A549 treated with AZD2906 at 1 μM for 4 hours (cell line): Measurements from ENCODE around the gene PKLR. TPM values are rescaled to one million over a fixed set of nuclear protein-coding genes. Genes with fewer than 3 reads are reported as not detected.

Experiments used
- total RNA-seq: library from RNA; stranded (reverse); fragments of 200-300 nt; extraction: Qiagen RNA extraction; gene quantifications from 5 replicates; pipeline ENCODE4 v1.2.3, GENCODE V29; 2022

Gene PKLR
- 0.02 TPM in 3 of 5 replicates, not detected in the others for total RNA-seq

DNA sequence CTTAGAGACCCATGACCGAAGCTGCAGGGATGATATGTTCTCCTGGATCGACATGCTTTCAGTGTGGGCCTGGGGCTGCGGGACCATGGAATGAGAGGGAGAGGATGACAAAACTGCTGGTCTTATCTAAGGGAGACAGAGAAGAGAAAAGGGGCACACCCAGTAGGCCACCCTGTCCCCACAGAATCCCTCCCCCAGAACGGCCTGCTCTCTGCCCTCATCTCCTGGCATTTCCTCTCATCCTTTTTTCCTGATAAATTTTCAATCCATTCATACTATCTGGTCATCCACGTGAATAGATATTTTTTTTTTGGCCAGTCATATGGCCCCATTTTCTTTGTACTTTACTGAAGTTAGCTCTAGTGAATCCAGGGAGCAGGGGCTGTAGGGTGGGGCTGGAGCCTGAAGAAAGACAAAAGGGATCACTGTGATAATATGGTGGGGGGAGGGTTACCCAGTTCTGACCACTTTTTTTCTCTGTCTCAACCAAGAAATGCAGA, at the start of gene PKLR:
PKLR (minus strand) TSS at position 97 of the 500 bp plus-strand sequence; CDS start at position 54, 43 bp downstream.

DNA sequence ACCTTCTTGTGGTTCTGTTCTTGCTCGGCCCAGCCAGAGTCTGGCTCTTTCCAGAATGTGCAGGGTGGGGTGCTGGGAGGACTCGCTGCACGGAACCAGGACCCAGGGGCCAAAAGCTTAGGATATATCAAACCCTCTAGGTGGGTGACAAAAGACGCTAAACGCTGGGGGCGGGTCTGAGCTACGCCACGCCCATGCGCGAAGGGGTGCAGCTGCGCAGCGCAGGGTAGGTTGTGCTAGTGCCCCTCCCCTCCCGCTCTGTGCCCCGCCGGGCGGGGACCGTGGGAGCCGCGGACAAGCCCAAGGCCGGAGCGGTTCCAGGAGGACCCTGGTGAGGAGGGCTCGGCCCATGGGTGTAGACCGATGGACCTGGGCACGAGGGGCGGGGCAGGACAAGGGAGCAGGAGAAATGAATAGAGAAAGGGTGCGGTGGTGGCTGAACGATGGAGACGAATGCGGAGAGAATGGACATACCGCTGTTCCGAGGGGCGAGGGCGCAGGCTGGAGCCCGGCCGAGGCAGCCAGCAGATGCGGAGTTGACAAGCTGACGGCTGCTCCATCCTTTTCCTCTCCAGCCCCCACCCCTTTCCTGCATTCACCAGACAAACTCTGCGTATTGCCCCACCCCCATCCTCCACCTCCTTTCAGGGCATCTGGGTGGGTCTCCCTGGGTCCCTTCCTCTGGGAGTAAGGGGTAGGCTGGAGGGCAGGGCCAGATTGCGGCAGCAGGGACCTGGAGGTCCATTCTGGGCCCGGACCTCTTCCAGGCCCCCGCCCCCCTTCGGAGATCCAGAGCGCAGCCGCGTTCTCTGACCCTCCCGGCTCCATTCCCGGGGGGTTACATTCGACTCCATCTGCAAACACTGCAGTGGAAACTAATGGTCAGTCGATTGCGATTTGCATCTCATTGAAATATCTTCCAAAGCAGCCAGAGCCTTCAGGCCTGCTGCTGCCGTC, 19.7 kb upstream of the PKLR start, which contains the start of gene RUSC1:
RUSC1 (plus strand) TSS at position 234 of the 957 bp plus-strand sequence. CDS start 880 bp downstream, outside the sequence.

DNA sequence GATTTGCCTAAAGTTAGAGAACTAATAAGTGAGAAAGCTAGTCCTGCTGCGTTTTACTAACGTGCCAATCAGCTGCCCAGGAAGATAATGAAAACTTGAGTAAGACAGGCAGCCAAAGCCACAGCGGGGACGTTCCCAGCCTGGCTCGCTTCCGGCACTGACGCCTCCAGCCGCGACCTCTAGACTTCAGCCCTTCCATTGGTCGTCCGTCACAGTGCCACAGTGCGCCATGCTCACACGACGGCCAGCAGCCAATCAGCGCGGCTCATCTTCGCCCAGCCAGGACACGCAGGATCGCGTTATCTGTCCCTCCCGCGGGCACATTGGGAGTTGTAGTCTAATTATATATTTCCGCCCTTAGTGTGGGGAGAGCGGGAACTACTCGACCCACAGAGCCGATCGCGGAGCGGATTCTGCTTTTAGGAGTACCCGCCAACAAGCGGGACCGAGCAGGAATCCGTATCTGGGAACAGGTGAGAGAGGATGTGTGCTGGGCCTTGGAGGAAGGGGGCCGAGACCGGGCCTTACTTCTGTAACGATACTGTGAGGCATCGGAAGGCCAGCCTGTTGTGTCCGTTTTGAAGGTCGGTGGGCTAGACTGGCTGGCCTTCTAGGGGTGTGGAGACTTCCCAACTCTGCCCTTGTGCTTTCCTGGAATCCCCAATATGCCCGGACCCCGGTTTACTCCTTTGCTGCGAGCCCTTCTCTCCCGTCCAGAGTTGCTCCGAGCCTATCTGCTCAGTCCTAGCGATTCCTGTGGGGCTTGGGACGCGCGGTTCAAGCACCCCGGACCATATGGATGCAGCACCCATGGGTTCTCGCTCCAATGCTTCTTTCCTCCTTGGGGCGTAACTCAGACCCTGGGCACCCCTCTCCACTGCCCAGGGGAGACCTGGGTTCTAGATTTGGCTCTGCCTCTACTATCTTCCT, 7.5 kb upstream of the PKLR start, which contains the start of gene FDPS:
FDPS (plus strand) TSS at position 374 of the 930 bp plus-strand sequence. CDS start 924 bp downstream, outside the sequence.

DNA sequence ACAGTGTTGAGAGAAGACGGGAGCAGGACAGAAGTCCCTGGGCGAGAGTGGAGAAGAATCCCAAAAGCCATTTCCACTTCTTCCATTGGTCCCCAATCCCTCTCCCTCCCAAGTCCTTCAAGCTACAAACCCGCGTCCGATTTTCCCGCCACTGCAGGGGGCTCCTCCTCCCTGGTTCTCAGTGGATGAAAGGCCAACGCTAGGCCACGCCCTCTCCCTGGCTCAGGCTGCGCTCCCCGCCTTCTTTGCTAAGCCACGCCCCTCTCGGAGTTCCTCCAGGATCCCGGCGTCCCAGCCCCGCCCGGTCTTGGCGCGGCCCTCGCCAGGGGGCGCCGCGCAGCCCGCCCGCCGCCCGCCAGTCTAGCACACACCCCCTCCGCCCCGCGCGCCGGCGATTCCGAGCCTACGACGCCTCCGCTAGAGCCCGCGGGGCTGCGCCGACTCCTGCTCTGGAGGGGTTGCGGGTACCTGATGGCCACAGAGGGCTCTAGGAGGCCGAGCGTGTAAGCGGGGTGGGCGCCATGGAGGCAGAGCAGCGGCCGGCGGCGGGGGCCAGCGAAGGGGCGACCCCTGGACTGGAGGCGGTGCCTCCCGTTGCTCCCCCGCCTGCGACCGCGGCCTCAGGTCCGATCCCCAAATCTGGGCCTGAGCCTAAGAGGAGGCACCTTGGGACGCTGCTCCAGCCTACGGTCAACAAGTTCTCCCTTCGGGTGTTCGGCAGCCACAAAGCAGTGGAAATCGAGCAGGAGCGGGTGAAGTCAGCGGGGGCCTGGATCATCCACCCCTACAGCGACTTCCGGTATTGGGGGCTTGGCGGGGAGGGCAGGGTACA, 24.0 kb downstream of the PKLR start, which contains the start of gene HCN3:
HCN3 (plus strand) TSS at position 394 of the 832 bp plus-strand sequence; CDS start at position 522, 128 bp downstream.

DNA sequence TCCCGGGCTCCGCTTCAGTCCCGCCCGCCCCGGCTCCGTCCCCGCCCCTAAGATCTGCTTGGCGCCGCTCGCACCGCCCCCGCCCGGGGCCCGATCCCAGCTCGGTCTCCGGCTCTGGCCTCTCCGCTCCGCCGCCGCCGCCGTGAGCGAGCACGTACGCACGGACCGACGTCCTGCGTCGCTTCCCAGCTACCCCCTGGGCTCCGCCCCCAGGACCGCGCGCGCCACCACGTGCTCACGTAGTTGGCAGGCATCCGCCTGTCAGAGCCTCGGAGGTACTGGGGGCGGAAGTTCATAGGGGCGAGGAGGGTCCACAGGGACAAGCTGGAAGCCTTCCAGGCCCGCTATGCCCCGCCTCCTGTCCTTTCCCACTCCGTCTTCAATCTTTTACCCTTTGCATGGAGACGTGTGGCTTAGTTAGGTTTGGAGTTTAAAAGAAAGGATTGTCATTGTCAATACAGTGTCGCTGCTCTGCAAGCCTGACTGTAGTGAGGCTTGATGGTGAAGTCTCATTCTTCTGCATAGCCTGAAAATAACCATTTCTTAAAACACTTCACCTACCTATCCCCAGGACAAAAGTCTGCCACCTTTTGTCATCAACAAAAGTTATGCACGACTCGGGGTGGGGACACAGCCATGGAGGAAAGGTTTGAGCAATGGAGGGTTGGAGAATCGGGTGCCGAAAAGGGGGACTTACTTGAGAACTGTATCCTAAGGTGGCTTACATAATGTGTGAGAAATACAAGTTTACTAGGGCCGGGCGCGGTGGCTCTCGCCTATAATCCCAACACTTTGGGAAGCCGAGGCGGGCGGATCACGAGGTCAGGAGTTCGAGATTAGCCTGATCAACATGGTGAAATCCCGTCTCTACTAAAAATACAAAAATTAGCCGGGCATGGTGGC, 27.6 kb downstream of the PKLR start, which contains the start of gene CLK2:
CLK2 (minus strand) TSS at position 162 of the 903 bp plus-strand sequence. CDS start 2,527 bp downstream, outside the sequence.

DNA sequence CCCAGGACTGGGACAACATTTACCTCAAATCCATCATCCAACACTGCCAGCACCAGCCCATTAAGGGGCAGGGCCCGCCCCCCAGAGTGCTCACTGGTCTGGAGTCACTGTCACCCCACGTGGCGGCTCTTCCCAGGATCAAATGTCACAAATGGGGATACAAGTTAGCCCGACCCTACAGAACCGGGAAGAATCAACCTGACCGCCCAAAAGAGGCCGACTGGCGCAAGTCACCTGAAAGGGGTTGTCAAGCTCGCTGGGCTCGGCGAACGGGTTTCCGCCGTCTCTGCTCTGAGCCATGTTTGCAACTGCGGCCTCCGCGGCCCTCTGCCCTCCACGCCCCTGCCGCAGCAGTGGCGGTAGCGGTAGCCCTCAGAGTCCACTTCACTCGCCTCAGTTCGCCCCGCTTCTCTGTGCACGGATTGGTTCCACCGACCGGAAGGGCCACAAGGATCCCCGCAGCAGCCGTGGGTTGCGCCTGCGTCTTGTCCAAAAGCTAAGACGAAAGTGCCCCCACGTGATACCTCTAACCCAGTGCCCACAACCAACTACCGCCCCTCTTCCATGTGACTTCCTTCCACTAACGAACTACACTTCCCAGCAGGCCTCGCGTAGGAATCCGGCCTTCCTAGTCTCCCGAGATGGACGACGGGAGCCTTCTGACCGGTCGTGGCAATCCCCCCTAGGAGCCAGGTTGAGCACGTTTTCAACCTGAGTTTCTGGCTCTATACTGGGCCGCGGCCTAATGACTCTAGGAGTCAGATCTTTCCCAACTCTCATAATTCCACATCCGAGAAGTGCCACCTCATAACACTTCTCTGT, 39.2 kb downstream of the PKLR start, which contains the start of gene SCAMP3:
SCAMP3 (minus strand) TSS at position 509 of the 822 bp plus-strand sequence; CDS start at position 300, 209 bp downstream.

DNA sequence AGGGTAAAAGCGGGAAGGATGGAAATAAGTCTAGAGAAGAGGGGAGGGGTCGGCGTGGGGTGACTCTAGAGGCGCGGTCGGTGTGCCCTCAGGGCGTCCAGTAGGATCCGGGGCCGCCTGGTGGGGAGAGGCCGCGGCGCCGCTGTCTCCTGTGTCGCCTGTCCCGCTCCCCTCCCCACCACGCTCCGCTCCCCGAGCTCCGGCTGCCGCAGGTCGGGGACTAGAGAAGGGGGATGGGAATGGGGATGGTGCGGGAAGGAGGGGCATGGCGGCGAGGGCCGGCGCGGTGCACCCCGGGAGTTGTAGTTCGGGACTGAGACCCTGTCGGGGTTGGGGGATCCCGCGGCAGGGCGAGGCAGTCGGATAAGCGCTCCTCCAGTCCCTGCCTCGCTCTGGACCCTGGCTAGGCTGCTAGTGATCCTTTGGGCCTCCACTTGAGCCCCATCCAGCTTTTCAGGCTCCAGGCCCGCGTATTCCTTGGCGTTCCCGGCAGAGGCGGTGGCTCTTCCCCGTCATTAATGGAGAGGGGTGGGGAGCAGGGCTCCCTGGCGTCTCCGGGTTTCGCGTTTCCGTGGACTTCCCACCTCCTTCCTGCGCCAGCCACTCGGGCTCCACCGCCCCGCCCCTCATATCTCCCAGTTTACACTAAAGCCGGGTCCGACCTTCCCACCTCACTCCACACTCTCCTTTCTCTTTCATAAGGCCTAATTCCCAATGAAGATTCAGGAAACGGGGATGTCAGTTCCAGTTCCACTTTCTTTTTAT, 45.8 kb downstream of the PKLR start, which contains the start of gene ENTREP3:
ENTREP3 (minus strand) TSS at position 241 of the 765 bp plus-strand sequence. CDS start 606 bp downstream, outside the sequence.

Other genes starting within 250 kb of the PKLR start
- gene EFNA4, start 237.7 kb downstream of the PKLR start, total RNA-seq: 15.5 to 17.4 TPM (median 16.3 TPM) in 5 replicates
- 12.3 to 14.8 TPM (median 14.2 TPM) in 5 replicates for gene EFNA3, start 222.6 kb downstream of the PKLR start, total RNA-seq
- gene EFNA1, start 173.6 kb downstream of the PKLR start, total RNA-seq: 21.7 to 30.6 TPM (median 26.3 TPM) in 5 replicates
- gene SLC50A1, start 165.6 kb downstream of the PKLR start, total RNA-seq: 31.8 to 37.5 TPM (median 32.9 TPM) in 5 replicates
- gene DPM3, start 160.9 kb downstream of the PKLR start, total RNA-seq: 74.0 to 113 TPM (median 104 TPM) in 5 replicates
- gene KRTCAP2, start 128.1 kb downstream of the PKLR start, total RNA-seq: 212 to 265 TPM (median 253 TPM) in 5 replicates
- 2.0 to 3.1 TPM (median 2.9 TPM) in 5 replicates for gene TRIM46, start 127.6 kb downstream of the PKLR start, total RNA-seq
- gene THBS3, start 93.5 kb downstream of the PKLR start, total RNA-seq: 6.3 to 9.1 TPM (median 8.6 TPM) in 5 replicates
- 67.5 to 77.3 TPM (median 75.2 TPM) in 5 replicates for gene MTX1, start 92.7 kb downstream of the PKLR start, total RNA-seq
- 26.2 to 38.1 TPM (median 32.7 TPM) in 5 replicates for gene ENTREP3, start 46.0 kb downstream of the PKLR start, total RNA-seq
- 96.0 to 128 TPM (median 117 TPM) in 5 replicates for gene SCAMP3, start 39.1 kb downstream of the PKLR start, total RNA-seq
- 19.6 to 28.0 TPM (median 23.6 TPM) in 5 replicates for gene CLK2, start 27.9 kb downstream of the PKLR start, total RNA-seq
- 3.1 to 5.8 TPM (median 4.5 TPM) in 5 replicates for gene HCN3, start 24.0 kb downstream of the PKLR start, total RNA-seq
- 159 to 178 TPM (median 164 TPM) in 5 replicates for gene FDPS, start 7.4 kb upstream of the PKLR start, total RNA-seq
- gene RUSC1, start 19.5 kb upstream of the PKLR start, total RNA-seq: 40.0 to 56.3 TPM (median 51.9 TPM) in 5 replicates